ENCODE data around the gene ACSF3.

Gene ACSF3

DNA sequence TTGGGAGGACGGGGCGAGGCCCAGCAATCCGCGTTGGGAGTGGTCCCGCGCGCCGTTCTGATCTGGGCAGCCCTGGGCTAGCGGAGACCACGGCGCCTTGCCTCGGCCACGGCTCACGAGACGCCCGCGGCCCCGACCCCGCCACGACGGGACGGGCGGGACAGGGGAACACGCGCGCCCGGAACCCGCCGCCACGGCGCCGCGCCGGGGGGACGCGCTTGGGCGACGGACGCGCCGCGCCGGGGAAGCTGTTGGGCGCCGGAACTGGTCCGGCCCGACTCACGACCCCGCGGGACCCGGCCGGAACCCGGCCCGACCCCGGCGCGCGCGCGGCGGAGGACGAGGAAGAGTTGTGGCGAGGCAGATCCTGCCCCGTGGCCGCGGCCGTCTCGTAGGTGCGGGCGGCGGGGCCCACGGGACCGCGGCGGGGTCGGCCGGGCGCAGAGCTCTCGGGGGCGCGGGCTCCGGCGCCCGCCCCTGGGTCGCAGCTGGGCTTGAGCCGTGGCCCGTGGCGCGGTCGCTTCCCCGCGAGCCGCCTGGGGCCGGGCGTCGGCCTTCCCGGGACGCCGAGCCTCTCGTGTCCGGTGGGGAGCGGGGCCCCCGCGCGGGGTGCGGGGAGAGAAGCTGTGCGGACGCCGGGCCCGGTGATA, at the start of gene ACSF3:
Gene ACSF3 (plus strand): TSS at position 251 of the 650 bp plus-strand sequence. CDS start 6,830 bp downstream, outside the sequence.
- Histone ChIP-seq H3K9me3 (ENCODE audit: control insufficient read depth, low read length) (no peaks in the 10 kb centered on the region), H3K9ac (ENCODE audit: low read length) (peak within 1 kb of the TSS; percentile 74), H3K4me1 (ENCODE audit: control insufficient read depth, insufficient read depth, low read length) (peaks cover 36% of the 10 kb centered on the region), H3K36me3 (ENCODE audit: control insufficient read depth, insufficient read depth, low read length) (no peaks in the 10 kb centered on the region), H3K27me3 (ENCODE audit: control insufficient read depth, insufficient read depth, low read length) (peaks cover 7% of the 10 kb centered on the region), H3K4me3 (ENCODE audit: low read length) (peak within 1 kb of the TSS; percentile 51)

DNA sequence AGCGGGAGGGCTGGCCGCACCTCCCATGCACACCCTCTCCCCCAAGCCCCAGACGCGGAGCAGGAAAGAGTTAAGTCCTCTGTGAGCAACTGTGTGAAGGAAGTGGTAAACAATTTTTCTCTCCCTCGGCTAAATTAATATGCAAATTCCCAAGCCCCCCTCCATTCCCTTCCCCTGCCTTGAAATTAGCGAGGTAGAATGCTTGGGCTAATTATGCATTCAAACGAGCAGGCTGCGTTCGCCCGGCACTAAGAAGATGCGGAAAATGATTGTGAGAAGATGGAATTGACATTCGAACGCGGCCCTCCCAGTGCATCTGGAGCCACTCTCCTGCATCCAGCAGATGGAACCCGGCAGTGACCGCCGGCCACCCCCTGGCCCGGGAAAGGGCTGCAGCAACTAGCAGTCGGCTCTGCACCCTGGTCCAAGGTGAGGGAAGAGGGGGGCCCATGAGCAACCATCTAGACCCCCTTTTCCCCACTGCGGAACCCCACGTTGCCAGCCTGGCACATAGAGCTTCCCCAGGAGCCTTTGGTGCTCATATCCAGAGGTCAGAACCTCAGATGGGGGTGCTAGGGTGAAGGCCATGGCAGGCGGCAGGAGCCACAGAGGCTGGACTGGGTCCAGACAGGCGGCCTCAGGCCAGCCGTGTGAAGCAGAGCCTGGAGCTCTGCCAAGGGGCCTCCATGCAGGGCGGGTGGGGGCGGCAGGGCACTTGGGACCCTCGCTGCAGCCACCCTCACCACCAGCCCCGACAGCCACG, 49.1 kb upstream of the ACSF3 start:
- H3K9me3 ChIP-seq (ENCODE audit: control insufficient read depth, low read length): no peaks in the 10 kb centered on the region
- no peaks in the 10 kb centered on the region for H3K36me3 ChIP-seq (ENCODE audit: control insufficient read depth, insufficient read depth, low read length)
- no peaks in the 10 kb centered on the region for H3K4me1 ChIP-seq (ENCODE audit: control insufficient read depth, insufficient read depth, low read length)
- H3K27me3 ChIP-seq (ENCODE audit: control insufficient read depth, insufficient read depth, low read length): peaks cover 16% of the 10 kb centered on the region
- no peak overlapping the region for H3K9ac ChIP-seq (ENCODE audit: low read length)
- no peak overlapping the region for H3K4me3 ChIP-seq (ENCODE audit: low read length)

DNA sequence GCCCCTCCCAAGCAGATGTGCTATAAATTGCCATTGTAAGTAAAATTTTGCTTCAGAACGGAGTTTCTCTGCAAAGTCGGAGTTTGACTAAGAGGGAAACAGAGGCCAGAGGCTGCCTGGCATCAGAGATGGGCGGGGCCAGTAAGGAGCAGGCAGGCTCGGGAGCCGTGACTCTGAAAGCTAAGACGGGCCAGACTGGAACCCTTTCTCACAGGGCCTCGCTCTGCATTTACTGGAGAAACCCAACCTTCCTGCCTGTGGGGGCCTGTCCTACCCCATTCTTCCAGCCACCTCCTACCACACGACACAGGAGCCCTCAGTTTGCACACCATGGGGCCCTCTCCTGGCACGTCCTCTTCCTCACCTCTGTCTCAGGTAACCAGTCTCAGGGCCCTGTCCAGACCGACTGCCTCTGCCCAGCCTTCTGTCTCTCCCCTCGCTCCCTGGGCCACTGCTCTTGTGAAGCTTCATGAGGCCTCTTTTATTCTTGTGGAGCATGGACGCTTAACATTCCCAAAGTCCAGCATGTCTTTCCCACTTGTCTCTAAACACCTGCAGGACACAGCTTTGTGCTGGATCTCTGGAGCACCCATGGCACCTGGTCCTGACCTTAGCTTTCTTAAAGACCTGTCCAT, 48.4 kb upstream of the ACSF3 start:
- Histone ChIP-seq H3K4me1 (ENCODE audit: control insufficient read depth, insufficient read depth, low read length) (no peaks in the 10 kb centered on the region), H3K9ac (ENCODE audit: low read length) (no peak overlapping the region), H3K9me3 (ENCODE audit: control insufficient read depth, low read length) (no peaks in the 10 kb centered on the region), H3K4me3 (ENCODE audit: low read length) (no peak overlapping the region), H3K36me3 (ENCODE audit: control insufficient read depth, insufficient read depth, low read length) (no peaks in the 10 kb centered on the region), H3K27me3 (ENCODE audit: control insufficient read depth, insufficient read depth, low read length) (peaks cover 16% of the 10 kb centered on the region)

DNA sequence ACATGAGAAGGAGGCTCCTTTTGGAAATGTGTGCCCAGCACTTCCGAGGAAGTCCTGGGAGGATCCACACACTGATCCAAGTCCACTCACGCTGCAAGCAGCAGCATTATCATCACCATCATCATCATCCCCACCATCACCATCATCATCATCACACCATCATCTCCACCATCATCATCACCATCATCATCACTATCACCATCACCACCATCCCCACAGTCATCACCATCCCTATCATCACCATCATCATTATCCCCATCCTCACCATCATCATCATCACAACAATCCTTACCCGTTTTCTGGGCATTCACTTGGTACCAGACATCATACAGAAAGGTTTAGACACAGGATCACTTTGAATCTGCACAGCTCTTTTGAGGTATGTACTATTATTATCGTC, 47.8 kb upstream of the ACSF3 start:
- no peaks in the 10 kb centered on the region for H3K4me1 ChIP-seq (ENCODE audit: control insufficient read depth, insufficient read depth, low read length)
- H3K36me3 ChIP-seq (ENCODE audit: control insufficient read depth, insufficient read depth, low read length): no peaks in the 10 kb centered on the region
- H3K4me3 ChIP-seq (ENCODE audit: low read length): no peak overlapping the region
- no peaks in the 10 kb centered on the region for H3K9me3 ChIP-seq (ENCODE audit: control insufficient read depth, low read length)
- H3K9ac ChIP-seq (ENCODE audit: low read length): no peak overlapping the region
- H3K27me3 ChIP-seq (ENCODE audit: control insufficient read depth, insufficient read depth, low read length): peaks cover 12% of the 10 kb centered on the region

DNA sequence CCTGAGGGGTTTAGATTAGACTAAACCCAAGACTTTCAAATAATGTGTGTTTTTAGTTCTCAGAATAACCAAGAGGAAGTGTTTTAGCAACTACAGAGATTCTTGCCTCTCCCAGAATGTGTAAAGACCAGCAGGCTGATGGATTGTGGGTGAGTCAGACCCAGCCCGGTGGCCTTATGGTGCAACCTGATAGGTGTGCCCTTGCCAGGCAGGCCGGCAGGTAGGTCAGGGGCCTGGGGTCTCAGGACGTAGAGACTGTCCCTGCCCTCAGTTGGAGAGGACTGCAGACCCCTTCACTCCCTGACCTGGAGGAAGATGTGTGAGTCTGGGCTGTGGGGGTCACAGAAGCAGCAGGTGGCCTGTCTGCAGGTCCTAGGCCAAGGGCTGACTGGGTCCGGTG, 47.2 kb upstream of the ACSF3 start:
- Histone ChIP-seq H3K4me3 (ENCODE audit: low read length) (no peak overlapping the region), H3K9me3 (ENCODE audit: control insufficient read depth, low read length) (no peaks in the 10 kb centered on the region), H3K9ac (ENCODE audit: low read length) (no peak overlapping the region), H3K27me3 (ENCODE audit: control insufficient read depth, insufficient read depth, low read length) (peaks cover 13% of the 10 kb centered on the region), H3K36me3 (ENCODE audit: control insufficient read depth, insufficient read depth, low read length) (no peaks in the 10 kb centered on the region), H3K4me1 (ENCODE audit: control insufficient read depth, insufficient read depth, low read length) (peaks cover 4% of the 10 kb centered on the region)

DNA sequence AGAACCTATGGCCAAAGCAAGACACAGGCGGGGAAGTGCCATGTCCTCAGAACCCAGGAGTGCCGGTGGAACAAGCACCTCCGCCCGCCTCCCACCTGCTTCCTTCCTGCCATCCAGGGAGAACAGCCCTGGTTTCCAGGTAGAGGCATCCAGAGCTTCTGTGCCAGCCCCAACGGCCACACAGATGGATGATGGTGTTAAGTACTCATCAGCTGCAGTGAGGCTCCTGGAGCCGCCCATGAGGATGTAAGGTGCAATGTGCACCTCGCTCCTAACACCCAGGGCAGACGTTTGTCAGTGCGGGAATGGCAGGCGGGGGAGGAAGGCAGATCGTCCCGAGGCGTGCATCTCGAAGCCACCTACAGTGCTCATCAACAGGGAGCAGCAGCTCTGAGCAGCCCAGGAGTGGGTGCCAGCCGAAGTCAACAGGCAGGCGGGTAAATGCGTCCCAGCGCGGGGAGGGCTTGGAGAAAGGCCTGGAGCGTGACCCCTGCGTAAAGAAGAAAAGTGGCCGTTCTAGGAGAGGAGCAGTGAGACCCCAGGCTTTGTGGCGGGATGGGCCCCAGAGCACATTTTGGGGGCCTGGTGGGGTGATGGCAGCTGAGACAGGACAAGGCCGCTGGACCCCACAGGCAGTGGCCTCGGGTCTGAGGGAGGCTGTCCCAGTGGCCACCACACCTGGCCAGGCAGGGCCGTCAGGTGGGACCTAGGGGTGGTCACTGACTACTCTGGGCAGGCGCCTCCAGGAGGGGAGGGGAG, 46.1 kb upstream of the ACSF3 start:
- H3K27me3 ChIP-seq (ENCODE audit: control insufficient read depth, insufficient read depth, low read length): peaks cover 16% of the 10 kb centered on the region
- peaks cover 8% of the 10 kb centered on the region for H3K4me1 ChIP-seq (ENCODE audit: control insufficient read depth, insufficient read depth, low read length)
- H3K36me3 ChIP-seq (ENCODE audit: control insufficient read depth, insufficient read depth, low read length): no peaks in the 10 kb centered on the region
- H3K9ac ChIP-seq (ENCODE audit: low read length): no peak overlapping the region
- H3K9me3 ChIP-seq (ENCODE audit: control insufficient read depth, low read length): no peaks in the 10 kb centered on the region
- H3K4me3 ChIP-seq (ENCODE audit: low read length): no peak overlapping the region

DNA sequence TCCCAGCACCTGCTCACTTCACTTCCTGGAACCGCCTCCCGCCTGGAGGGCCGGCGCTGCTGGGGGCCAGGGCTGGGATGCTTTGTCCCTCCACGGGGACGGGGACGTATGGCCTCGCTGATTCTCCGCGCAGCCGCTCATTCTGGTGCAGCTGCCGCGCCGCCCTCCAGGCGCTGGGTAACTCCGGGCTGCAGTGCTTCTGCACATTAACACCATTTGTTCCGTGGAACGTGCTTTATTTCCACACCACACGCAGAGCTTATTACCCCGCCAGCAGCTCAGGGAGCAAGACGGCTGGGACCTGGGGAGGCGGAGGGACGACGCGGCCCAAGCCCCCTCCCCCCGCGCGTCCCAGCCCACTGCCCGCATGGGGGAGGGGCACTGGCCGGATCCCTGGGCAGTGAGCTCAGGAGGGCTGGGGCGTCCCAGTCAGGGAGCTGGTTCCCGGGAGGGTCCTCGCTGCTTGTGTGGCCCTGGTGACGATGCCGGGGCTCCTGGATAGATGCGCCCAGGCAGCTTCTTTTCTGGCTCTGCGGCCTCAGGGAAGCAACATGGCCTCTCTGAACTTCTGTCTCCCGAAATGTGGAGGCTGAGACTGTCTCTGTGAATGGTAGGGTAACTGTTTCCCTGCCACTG, 45.4 kb upstream of the ACSF3 start:
- no peaks in the 10 kb centered on the region for H3K9me3 ChIP-seq (ENCODE audit: control insufficient read depth, low read length)
- no peaks in the 10 kb centered on the region for H3K36me3 ChIP-seq (ENCODE audit: control insufficient read depth, insufficient read depth, low read length)
- no peak overlapping the region for H3K9ac ChIP-seq (ENCODE audit: low read length)
- H3K4me3 ChIP-seq (ENCODE audit: low read length): no peak overlapping the region
- peaks cover 11% of the 10 kb centered on the region for H3K4me1 ChIP-seq (ENCODE audit: control insufficient read depth, insufficient read depth, low read length)
- peaks cover 16% of the 10 kb centered on the region for H3K27me3 ChIP-seq (ENCODE audit: control insufficient read depth, insufficient read depth, low read length)

DNA sequence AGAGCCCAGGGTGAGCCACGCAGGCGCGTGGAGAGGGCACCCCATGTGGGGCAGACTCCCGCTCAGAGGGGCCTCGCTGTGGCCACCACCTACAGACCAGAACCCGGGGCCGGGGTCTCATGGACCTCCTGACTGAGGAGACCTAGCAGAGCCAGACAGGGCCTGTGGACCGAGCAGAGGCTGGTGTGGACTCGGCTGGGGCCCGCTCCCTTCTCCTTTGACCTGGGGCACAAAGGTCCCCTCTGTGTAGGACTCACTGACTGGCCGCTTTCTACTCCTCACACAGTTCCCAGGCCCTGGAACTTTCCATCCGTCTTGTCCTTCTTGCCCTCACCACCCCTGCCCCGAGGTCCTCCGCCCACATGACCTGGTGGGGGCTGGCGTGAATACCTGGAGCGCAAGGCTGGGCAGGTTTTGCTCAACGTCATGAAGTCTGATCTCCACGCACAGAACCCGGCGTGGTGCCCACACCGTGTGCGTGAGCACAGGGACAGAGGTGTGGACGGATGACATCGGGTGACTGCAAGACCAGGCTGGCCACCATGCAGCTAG, 44.7 kb upstream of the ACSF3 start:
- H3K9ac ChIP-seq (ENCODE audit: low read length): no peak overlapping the region
- no peaks in the 10 kb centered on the region for H3K36me3 ChIP-seq (ENCODE audit: control insufficient read depth, insufficient read depth, low read length)
- no peak overlapping the region for H3K4me3 ChIP-seq (ENCODE audit: low read length)
- H3K4me1 ChIP-seq (ENCODE audit: control insufficient read depth, insufficient read depth, low read length): peaks cover 14% of the 10 kb centered on the region
- H3K27me3 ChIP-seq (ENCODE audit: control insufficient read depth, insufficient read depth, low read length): peaks cover 13% of the 10 kb centered on the region
- H3K9me3 ChIP-seq (ENCODE audit: control insufficient read depth, low read length): no peaks in the 10 kb centered on the region

DNA sequence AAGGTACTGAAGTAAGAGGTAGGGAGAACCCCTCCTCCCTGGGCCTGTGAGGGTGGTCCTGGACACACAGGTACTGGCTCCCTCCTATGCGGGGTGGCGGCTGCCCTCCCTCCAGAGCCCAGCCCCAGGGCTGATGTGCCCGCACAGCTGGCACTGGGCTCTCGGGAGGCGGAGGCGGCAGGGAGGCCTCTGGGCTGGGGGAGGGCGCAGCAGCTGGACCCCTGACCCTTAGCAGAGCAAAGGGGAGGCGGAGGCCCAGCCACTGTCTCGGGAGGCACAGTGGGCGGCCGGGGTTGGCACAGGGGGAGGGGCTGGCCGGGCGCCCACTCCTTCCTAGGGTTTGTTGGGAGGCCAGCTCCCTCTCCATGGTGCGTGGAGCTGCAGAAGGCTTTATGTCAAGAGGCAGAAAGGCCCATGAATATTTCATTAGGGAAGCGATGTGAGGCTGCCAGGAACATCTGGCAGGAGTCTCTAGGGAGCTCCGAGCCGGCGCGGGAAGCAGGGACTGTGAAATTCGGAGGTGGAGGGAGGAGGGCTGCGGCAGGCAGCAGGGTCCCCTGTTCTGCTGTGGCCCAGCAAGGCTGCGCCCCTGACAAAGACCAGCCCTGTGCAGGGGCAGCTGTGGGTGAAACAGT, 44.1 kb upstream of the ACSF3 start:
- Histone ChIP-seq H3K36me3 (ENCODE audit: control insufficient read depth, insufficient read depth, low read length) (no peaks in the 10 kb centered on the region), H3K4me1 (ENCODE audit: control insufficient read depth, insufficient read depth, low read length) (peaks cover 14% of the 10 kb centered on the region), H3K27me3 (ENCODE audit: control insufficient read depth, insufficient read depth, low read length) (peaks cover 8% of the 10 kb centered on the region), H3K9me3 (ENCODE audit: control insufficient read depth, low read length) (no peaks in the 10 kb centered on the region), H3K9ac (ENCODE audit: low read length) (no peak overlapping the region), H3K4me3 (ENCODE audit: low read length) (no peak overlapping the region)

DNA sequence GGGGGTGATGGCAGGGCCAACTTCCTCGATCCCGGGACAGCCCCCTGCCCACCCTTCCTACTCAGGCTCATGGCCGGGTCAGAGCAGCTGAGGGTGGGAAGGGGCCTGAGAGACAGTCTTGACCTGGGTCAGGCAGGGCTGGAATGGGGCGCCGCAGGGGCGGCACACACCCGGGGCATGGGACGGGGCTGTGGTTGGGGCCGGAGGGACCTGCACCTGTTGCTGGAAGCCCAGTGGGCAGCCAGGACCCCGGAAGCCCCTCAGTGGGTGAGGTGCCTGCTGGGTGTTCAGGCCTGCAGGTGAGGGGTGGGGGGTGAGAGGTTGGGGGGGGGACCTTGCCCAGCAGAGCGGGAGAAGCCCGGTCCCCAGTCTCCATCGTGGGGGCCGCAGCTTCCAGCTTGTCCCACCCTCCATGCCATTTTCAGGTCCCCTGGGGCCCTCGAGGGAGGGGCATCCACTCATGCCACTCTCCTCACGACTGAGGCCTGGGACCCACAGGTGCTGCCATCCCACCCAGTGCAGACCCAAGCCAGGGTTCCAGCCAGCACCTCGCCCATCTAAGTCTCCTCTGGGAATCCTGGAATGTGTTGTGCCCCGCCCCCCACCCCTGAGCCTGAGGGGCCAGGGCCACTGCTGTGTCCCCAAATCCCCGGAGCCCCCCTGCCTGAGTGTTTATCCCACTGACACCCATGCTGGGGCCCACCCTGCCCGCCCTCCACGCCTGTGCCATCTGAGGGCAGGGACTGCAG, 43.4 kb upstream of the ACSF3 start:
- Histone ChIP-seq H3K9ac (ENCODE audit: low read length) (no peak overlapping the region), H3K27me3 (ENCODE audit: control insufficient read depth, insufficient read depth, low read length) (peaks cover 5% of the 10 kb centered on the region), H3K4me3 (ENCODE audit: low read length) (no peak overlapping the region), H3K36me3 (ENCODE audit: control insufficient read depth, insufficient read depth, low read length) (no peaks in the 10 kb centered on the region), H3K4me1 (ENCODE audit: control insufficient read depth, insufficient read depth, low read length) (peaks cover 14% of the 10 kb centered on the region), H3K9me3 (ENCODE audit: control insufficient read depth, low read length) (no peaks in the 10 kb centered on the region)

Measured in mucosa of stomach (tissue), 1 donor.